Activated naive CD4-positive, alpha-beta T cell (primary cell): Measurements from ENCODE around the gene CCDC6.
"Not testable (repeated sequence)": the region's sequence is repeated elsewhere in the genome, so short reads cannot be mapped to it uniquely, and the experiment has no call there.

Source experiments
- DNase-seq, 4 experiments: peaks; one replicate each; lab custom pipeline; 2025; lab: John Stamatoyannopoulos, UW

The CCDC6 gene

DNA sequence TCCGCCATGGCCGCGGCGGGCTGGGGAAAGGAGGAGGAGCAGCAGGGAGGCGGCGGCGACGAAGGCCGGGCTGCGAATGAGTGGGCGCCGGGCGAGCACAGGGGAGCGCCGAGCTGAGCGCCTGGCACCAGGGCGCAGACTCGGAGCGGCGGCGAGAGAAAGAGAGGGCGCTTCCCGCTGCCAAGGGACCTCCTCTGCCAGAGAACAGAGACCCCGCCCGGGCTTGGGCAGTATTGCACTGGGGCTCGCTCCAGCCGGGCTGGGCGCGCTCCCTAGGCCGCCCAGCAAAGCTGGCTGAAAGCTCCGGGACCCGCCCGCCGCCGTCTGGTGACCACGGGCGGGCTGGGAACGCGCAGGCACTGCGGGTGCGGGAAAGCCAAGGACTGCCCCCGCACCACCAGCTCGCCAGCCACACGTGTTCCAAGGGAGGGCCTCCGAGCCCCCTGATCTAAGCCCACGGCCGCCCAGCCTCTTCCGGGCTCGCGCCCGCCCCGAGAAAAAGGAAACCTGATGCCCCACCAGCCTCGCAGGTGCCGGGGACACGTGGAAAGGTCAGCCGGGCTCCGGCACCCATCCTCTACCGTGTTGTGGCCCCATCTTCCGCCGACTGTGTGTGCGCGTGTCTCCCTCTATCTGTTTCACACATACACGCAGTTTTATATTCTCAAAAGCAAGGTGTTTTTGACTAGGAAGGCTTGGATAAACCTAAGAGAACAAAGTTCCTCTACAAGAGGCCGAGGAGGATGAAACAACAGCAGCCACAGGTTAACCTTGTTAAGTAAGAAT is at the start of gene CCDC6:
Gene CCDC6 (minus strand): TSS at position 140 of the 786 bp plus-strand sequence. CDS start 132 bp downstream, at position 8.
- DNase-seq: peak; percentile 84 to 91 (median 88)

DNA sequence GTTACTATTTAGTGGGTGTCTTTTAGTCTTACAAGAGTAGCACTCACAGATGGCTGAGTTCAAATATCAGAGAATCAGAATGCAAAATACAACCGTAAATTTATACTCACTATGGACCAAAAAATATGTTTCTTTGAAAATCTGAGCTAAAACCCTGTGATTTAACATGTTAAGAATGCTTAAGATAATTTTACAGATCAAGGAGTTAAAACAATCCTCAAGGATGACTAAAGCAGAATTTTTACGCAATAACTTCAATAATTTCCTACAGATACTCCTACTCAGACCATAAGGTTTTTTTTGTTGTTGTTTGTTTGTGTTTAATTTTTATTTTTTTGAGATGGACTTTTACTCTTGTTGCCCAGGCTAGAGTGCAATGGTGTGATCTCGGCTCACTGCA is 47.9 kb upstream of the CCDC6 start:
- DNase-seq: no peak

DNA sequence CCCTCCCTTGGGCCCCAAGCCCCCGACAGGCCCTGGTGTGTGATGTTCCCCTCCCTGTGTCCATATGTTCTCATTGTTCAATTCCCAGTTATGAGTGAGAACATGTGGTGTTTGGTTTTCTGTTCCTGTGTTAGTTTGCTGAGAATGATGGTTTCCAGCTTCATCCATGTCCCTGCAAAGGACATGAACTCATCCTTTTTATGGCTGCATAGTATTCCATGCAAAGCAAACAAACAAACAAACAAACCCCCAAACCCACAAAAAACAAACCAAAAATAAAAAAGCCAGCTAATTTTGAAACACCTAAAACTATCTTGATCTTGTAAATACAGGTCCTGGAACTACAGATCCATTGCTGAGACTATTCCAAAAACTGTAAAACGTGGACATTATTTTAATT is 47.4 kb upstream of the CCDC6 start:
- not testable (repeated sequence) for DNase-seq

DNA sequence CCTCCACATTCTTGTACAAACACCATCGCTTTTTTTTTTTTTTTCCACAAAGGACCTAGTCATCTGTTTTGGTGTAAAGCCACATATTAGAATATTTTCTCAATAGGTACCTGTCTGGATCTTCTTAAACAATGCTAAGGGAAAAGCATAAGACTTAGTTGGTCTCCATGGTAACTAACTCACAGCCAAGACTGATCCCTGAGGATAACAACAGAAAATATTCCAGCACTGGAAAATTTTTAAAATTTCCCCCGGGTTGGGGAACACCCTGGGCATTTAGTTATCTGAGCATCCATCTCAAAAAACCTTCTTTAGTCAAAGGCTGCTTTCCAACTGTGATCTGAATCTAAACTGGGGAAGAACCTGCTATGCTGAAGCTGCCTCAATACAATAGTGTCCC is 43.7 kb upstream of the CCDC6 start:
- DNase-seq: no peak

DNA sequence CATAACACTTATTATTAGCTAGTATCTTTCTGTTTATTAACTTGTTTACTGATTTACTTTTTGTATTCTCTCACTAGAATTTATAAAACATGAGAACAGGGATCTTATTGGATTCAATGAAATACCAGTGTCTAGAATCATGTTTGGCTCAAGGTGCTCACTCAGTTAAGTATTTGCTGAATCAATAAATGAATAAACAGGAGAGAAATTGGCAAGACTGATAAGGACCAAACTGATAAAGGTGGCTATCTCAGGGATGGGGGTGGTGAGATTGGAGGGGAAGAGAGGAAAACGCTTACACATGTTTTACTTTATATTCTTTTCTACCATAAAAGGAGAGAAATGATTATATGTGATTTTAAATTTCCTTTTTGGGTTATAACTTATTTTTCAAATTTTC is 43.3 kb upstream of the CCDC6 start:
- no peak for DNase-seq

DNA sequence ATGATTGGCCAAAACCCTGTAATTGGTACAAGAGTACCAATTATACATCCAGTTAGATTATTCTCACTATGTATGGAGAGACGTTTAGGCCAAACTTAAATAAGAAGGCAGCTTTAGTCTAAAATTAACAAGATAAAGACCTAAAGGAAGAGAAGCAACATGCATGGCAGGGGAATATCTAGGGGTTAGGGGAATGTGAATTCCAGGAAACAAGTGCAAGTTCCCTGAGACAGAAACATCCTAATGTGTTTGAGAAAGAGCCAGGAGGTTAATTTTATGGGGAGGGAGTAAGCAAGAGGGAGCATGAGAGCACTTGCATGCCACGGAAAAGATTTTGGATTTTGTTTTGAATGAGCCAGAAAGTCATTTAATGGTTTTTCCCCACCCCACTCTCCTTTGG is 39.6 kb upstream of the CCDC6 start:
- DNase-seq: no peak

DNA sequence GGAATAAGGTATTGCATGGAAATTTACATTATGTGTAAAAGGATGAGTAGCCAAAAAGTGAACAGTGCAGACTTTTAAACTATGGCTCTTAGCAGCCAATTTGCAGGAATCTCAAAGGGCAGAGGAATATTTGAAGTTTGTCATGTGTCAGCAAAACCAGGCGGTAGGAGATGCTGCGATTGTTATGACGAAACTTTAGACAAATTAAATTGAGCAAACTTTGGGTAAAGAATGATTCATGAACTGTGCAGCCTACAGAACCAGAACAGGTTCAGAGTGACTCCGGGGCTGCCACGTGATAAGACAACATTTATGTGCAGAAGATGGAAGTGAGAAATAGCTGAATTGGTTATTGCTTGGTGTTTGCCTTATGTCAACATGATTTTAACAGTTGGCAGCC is 39.2 kb upstream of the CCDC6 start:
- no peak for DNase-seq

DNA sequence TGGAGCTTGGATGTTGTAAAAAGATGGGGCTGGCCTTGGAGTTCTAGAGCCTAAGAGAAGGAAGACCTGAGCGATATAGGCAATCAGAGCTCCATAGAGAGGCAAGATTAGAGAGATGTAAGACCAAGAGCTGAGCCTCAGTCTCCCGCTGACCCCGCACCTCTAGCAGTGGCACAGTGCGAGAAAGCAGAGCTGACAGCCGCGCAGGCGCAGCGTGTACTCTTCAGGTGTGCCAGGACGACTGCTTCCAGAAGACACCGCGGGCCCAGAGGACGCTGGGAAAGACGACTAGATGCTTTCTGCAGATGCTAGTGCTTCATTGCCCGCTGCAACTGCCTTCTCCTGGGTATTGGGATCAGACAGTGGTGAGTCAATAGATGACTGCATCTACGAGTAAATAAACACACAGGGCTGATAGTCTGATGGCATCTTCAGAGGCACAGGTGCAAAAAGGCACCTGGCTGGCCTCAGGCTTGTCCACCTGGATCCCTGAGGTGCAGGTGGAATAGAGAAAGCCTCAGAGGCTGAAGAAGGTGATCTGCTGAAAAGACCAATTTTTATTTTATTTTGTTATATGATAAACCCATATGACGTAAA is 38.1 kb upstream of the CCDC6 start:
- DNase-seq: no peak

DNA sequence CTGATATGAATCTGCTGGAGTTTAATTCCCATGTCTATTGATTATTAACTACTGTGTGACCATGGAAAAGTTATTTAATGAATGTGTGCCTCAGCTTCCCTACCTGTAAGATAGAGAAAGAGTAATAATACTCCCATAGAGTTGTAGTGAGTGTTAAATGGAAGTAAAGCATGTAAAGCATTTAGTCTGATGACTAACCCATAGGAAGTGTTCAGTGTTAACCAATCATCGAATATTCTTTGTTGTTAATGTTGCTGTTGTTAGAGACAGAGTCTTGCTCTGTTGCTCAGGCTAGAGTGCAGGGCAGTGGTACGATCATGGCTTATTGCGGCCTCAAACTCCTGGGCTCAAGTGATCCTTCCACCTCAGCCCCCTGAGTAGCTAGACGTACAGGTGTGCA is 36.2 kb upstream of the CCDC6 start:
- no peak for DNase-seq

DNA sequence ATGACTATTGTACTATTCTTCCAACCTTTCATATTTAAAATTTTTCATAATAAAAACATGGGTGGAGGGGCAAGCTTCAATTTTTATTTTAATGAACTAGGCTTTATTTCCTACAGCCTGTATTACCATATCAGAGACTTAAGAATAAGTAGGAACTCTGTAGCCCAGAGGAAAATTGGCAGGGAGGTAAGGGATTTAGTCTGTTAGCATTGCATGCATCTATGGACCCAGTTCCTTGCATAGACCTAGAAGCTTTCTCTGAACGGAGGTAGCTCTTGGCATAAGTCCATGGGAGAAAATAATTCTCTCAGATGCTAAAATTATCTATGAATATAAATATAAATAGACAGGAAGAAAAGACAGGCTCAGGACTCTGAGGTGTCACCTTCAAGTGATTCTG is 31.4 kb upstream of the CCDC6 start:
- DNase-seq: no peak

DNA sequence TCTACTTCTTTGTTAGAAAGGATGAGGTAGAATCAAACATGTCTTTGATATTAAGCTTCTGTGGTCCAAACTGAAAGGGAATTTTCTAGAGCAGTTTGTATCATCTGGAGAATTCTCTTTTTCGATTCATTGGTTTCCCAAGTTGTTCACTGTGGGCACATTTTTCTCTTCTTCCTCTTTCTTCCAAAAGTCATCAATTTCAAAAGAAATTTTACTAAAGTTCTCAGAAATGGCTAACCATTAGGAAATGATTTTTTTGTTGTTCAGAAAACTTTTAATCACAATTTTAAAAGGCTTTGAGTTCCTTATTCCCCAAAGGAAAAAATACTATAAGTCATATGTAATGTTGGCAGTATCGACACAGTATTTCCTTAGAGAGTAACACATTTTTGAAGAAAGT is 28.3 kb upstream of the CCDC6 start:
- DNase-seq: no peak

DNA sequence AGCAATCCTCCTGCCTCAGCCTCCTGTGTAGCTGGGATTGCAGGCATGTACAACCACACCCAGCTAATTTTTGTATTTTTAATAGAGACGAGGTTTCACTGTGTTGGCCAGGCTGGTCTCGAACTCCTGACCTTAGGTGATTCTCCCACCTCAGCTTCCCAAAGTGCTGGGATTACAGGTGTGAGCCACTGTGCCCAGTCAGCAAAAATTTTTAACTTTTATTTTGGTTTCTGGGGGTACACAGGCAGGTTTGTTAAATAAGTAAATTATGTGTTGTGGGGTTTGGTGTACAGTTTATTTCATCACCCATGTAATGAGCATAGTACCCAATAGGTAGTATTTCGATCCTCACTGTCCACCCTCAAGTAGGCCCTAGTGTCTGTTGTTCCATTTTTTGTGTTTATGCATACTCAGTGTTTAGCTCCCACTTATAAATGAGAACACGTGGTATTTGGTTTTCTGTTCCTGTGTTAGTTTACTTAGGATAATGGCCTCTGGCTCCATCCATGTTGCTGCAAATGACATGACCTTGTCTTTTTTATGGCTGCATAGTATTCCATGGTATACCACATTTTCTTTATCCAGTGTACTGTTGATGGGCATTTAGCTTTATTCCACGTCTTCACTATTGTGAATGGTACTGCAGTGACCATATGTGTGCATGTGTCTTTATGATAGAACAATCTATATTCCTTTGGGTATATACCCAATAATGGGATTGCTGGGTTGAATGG is 24.6 kb upstream of the CCDC6 start:
- DNase-seq: not testable (repeated sequence)

DNA sequence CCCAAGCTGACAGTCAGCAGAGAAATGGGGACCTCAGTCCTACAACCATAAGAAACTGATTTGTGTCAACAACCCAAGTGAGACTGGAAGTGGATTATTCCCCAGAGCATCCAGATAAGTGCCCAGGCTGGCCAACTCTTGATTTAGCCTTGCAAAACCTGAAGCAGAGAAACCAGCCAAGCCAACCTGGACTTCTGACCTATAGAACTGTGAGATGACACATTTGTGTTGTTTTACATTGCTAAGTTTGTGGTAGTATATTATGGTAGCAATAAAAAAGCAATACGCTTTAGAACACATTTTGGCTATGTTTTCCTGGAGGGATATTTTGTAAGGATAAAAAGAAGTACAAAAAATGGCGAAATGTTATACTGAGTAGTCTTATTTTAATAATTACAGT is 19.7 kb upstream of the CCDC6 start:
- no peak for DNase-seq

DNA sequence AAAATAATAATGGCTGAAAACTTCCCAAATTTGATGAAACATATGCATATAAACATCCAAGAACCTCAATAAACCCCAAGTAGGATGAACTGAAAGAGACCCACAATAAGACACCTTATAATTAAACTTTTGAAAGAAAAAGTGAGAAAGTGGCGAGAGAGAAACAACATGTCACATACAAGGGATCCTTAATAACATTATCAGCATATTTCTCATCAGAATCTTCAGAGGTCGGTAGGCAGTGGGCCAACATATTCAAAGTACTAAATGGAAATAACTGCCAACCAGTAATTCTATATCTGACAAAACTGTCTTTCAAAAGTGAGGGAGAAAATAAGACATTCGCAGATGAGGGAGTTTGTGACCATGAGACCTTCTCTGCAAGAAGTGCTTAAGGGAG is 16.6 kb upstream of the CCDC6 start:
- DNase-seq: no peak

DNA sequence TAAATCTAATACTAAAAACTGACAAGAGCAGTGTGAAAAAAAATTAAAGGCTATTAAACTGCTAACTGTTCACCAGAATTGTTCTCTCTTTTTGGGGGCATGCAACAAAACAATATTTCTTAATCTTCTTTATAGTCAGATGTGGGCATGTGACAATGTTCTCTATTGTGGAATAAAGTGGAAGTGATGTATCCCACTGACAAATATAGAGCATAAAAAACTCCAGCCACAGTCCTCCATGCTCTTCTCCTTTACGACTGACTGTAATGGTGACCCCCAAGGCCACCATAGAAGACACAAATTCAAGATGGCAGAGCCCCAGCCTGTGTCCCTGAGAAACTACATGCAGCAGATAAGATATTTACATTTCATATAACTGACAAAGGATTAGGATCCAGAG is 11.6 kb upstream of the CCDC6 start:
- no peak for DNase-seq

DNA sequence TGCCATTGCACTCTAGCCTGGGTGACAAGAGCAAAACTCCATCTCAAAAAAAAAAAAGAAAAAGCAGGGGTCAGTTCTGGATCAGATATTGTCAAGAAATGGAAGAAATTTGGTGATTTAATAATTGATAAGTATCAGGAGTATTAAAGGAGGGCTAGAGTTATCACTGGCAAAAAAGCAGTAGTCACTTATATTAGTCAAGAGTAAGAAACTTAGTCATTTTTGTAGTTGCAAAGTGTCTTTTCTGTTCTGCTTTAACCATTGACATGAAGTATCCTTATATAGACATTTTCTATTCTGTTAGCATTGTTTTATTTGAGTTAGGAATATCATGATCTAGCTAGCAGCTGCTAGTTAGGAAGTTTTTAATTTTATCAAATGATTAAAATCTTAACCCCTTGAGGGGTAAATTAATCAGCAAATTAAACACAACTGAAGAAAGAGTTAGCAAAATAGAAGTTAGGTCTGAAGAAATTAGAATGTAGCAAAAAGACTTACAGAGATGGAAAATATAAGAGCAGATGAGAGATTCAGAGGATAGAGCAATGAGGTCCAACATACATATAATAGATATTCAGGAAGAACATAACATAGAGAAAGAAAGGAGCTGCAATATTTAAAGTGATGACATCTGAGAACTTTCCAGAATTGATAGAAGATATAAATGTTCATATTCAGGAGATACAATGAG is 7.3 kb upstream of the CCDC6 start:
- no peak for DNase-seq

DNA sequence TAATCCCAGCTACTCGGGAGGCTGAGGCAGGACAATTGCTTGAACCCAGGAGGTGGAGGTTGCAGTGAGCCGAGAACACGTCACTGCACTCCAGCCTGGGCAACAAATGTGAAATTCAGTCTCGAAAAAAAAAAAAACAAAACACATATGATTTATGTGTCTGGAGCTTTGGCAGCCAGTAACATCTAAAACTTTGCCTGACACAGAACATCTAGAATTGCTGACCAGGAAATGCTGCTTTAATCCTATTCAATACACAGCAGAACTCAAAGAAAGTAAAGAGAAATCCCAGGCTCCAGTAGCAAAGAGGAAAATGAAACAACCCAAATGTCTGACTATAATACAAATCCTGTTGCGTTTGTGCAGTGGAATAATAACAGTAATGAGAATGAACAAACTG is 4.5 kb upstream of the CCDC6 start:
- DNase-seq: no peak

DNA sequence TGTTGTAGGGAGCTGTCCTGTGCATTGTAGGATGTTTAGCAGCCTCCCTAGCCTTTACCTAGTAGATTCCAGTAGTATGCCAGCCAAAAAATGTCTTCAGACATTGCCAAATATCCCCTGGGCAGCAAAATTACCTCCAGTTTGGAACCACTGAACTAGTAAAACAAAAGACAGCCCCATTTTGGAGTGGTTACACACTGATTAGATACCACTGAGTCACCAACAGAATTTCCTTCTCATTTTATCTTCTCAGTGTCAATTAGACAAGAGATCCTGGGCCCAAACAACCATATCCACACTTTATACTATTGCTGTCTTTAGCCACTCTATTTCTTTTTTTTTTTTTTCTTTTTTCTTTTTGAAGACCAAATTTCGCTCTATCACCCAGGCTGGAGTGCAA is 3.5 kb upstream of the CCDC6 start:
- DNase-seq: no peak

DNA sequence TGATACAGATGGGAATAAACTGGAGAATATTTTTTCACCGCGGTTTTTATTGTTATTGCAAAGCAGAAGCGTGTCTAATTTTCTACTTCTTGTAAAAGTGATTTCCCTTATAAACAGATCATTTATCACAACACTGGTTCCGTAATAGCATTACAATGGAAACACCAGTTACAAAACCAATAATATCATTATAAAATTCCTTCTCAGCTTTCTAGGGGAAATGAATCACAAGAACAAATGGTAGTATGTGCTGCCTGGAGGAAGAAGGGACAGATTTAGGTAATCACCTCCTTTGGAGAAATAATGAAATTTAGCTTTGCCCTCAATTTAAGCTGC is 2.4 kb upstream of the CCDC6 start:
- no peak for DNase-seq

DNA sequence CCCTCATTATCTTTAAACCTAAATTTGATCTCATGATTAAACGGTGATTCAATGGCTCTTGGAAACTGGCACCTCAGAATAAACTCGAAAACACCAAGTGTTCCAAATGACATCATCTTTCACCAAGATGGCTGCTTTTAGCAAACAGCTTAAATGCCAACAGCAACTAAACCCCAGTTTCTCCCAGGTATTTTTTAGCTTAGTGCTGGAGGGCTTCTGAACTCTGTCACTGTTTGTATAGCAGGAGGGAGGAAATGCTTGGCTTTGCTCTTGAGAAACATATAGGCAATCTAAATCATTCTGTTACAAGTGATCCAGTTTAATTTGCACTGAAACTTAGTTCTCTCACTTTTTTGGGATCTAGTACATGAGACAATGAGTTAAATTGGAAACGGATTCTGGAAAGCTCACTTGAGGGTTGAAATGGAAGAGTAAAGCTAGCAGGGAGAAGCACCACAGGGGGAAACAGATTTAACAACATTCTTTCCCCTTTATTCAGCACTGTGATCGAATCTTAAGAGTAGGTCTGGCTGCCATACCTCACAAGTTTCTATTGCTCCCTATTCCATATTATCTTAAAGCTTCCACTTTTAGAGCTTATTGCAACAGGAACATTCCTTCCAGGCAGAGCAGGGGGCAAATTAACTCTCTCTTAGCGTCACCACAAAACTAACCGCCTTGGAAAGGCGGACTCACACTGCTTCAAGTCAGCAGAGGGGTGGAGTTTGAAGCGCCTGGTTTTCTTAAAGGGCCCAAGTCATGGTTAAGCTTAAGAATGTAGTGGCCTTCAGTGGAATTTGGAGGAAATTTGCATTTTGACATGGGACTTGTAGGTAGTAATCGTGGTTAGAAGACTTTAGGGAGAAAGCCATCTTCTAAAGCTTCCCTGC is 1.8 kb upstream of the CCDC6 start:
- peak in 2 of 4 experiments; percentile 9 to 15 for DNase-seq

DNA sequence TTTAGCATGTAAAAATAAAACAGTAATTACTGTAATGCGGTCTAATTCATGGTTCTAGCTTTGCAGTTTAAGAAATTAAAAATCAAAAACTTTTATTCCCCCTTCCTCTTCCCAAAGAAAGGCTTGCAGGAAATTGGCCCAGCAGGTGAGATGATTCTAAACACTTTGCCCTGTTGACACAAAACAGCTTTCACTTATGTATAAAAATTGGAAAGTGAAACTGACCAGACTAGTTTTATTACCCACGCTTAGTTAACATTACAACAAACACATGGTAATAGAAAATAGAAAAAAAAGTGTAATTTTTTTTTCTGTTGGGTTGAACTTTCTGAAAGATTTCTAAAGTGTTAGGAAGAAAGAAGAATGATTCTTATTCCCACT is 1.2 kb upstream of the CCDC6 start:
- DNase-seq: no peak
